HG02588 (cell line): ENCODE measurements around the gene TRIM33.
"Not testable (repeated sequence)": the region's sequence is repeated elsewhere in the genome, so short reads cannot be mapped to it uniquely, and the experiment has no call there.

Experiments used
- ATAC-seq: cut with Tn5 transposase; IDR thresholded peaks from one replicate; pipeline ENCODE4 v1.9.1; 2021; ENCODE audit warnings: mild to moderate bottlenecking, moderate library complexity; ENCODE audit not compliant: unreplicated experiment

Gene TRIM33

DNA sequence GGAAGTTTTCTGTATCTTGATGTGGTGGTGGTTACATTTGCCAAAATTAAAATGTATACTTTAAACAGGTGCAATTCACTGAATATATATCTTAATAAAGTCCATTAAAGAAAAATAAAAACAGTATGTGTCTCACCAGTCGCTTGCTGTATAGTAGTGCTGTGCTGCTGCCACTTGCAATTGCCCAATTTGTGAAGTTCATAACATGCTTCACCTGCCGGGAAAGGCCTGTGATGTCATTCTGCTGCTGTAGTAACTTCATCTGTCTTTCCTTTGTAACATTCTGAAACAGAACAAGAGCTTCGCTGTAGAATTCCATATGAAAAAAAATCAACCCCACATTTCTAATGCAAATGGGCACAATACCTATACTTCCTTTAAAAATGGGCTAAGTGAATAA, 83.4 kb downstream of the TRIM33 start:
- ATAC-seq: no peak

DNA sequence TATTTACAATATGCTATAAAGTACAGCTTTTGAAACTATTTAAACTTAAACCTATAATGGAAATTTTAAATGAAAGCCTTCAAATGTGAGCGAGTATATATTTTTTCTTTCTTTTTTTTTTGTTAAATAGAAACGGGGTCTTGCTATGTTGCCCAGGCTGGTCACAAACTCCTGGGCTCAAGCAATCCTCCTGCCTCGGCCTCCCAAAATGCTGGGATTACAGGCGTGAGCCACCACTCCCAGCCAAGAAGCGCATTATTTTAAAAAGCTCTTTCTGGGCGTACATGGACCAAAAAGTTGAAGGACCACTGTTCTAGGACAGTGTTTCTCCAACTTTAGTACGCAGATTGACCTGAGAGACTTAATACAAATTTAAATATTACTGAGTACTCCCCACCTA, 87.5 kb downstream of the TRIM33 start:
- ATAC-seq: no peak

DNA sequence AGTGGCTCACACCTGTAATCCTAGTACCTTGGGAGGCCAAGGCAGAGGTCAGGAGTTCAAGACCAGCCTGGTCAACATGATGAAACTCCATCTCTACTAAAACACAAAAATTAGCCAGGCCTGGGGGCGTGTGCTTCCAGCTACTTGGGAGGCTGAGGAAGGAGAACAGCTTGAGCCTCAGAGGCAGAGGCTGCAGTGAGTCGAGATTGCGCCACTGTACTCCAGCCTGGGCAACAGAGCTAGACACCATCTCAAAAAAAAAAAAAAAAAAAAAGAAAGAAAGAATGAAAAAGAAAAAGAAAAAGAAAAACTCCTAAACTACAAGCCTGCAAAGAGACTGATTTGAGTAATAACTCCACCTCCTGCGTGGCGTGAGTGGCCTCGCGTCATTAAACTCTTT, 92.1 kb downstream of the TRIM33 start:
- ATAC-seq: not testable (repeated sequence)

DNA sequence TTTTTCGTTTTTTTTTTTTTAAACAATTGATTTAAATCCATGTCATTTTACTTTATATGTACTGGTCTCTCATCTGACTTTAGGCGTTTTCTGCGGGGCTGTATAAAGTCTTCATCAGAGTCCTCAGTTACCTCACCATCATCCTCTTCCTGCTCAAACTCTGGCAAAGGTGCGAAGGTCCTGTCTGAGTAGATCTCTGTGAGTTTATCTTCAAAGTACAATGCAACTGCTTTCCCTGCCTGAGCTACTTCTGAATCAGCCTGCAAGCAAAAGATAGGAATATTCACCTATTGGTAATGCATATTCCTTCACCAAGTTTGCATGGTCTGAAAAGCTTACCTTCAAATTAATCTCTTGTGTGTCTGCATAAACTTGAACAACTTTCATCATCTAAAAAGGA, 113.4 kb downstream of the TRIM33 start:
- ATAC-seq: no peak

DNA sequence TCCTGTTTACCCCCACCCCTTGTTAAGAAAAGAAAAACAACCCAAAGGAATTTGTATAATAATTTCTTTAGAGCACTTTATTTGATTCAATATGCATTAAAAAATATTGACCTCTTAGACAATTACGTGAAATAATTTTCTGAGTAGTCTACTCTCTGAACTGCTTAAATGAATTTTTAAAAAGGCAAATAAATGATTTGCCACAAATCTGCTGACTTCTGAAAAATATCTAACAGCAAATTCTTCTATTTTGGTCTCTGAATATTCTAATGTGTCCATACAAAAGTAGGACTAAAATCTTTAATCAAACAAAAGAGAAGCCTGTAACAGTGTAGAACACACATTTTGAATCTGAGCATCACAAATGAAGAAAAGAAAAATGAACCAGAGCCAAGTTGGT, 115.1 kb downstream of the TRIM33 start:
- ATAC-seq: no peak

DNA sequence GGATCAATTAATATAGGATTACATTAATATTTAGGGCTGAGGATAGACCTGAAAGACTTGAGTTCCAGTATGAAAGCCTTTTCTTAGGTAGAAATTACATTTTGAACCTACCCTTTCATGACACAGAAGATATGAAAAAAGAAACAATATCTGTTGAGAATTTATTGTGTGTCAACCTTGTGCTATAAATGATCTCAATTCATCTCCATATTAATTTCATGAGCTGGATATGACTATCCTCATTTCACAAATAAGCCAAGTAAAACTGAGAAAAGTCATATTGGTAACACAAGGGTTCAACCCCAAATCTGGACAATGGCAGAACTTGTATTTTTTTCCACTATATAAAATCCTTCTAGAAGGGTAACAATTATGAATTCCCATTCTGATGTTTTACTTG, 120.0 kb downstream of the TRIM33 start:
- ATAC-seq: no peak

DNA sequence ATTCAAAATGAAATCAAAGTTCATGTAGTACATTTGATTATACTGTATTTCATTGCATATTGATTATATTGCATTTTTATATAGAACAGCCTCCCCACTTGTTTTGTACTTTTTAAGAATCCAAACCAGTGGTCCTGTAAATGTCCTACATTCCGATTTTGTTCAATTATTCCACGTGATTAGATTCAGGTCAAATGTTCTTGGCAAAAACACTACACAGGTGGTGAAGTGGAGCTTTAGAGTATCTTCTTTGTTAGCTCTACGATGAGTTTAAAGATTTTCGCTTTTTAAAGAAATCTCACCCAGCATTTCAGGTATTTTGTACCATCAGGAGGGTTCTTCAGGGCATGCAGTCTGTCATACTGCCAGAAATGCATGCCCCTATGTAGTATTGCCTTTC, 120.6 kb downstream of the TRIM33 start:
- no peak for ATAC-seq

DNA sequence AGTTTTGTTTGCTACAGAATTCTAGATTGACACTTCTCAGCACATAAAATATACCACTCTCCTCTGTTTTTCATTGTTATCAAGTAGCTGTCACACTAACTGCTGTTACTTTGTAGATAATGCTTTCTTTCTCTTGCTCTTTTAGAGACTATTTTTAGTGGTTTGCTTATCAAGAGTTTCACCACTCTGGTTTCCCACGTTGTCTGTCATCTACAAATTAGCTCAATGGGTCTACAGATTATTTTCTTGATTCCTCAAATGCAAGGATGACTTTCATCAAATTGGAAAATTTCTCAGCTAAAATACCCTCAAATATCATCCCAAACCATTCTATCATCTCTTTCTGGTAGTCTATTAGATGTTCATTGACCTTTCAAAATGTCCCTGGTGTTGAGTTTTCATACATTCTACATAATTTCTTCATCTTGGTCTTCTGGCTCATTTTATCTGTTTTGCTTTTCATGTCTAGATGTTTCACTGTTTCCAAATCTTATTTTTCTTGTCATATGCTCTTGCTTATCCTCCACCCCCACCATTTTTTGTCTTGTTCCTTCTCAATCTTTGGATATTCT, 122.5 kb downstream of the TRIM33 start:
- ATAC-seq: no peak

DNA sequence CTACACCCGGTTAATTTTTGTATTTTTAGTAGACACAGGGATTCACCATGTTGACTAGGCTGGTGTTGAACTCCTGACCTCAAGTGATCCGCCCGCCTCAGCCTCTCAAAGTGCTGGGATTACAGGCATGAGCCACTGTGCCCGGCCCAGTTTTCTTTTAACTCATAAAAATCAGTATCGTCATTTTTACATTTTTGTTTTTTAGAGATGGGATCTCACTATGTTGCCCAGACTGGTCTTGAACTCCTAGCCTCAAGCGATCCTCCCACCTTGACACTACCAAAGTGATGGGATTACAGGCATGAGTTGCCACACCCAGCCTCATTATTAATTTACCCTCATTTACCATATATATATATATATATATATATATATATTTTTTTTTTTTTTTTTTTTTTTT, 123.4 kb downstream of the TRIM33 start:
- ATAC-seq: not testable (repeated sequence)

DNA sequence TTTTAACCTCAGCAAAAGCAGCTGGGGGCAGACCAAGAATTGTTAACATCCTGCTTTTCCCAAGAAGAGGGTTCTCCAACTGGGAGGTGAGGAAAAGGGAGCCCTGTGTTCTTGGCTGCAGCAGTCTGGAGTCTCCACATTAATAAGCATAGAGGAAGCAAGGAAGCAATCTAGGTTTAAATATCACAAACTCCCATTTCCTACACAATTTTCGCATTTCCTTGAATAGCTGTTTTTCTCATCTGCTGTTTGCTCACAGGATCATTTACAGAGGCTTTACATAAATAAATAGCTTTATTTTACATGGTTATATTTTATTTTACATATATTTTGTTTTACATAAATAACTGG, 124.0 kb downstream of the TRIM33 start:
- no peak for ATAC-seq

DNA sequence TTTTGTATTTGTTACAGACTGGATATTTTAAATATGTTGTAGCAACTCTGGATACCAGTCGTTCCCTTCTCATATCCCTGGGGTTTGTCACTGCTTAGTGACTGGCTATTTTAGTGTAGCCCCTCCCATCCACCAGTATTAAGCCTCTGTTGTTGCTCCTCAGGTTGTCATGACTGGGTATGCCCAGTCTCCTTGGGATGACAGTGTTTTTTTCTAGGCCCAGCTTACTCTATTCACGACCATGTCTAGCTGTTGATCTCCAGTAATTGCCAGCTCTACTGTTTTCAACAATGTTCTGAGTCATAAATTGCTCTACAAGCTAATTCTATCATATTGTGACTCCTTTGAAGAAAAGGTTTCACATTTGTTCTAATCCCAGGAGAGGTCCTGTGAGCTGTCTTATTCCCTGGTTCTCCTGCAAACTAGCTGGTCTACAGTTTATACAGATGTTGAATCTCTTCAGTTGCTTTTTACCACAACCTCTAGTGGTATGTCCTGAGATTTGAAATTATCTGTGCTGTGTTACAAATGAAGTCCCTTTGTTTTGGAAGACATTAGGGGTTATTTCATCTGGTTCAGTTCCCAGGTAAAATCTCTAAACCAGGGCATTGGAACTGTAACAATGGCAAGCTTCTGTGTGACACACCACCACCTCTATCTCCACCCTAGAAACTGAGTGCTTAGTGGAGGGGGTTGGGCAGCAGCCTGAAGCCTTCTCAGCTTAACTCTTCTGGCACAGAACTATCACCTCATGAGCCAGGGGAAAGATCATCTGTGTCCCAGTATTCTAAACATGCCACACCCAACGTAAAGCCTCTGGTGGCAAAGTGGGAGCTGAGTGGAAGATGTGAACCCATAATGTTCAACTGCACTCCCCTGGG, 124.6 kb downstream of the TRIM33 start:
- no peak for ATAC-seq

DNA sequence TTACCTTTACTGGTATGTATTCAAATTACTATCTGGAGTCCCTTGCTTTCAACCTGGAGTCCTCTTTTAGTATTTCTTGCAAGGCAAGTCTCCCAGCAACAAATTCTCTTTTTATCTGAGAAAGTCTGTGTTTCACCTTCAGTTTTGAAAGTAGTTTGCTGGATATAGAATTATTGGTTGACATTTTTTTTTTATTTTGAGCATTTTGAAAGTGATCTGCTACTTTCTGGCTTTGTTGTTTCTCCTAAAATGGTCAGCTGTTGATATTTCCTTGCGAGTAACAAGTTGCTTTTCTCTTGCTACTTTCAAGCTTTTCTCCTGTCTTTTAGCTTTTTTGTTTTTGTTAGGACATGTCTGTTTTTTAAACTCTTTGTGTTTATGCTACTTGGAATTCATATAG, 126.1 kb downstream of the TRIM33 start:
- ATAC-seq: no peak

DNA sequence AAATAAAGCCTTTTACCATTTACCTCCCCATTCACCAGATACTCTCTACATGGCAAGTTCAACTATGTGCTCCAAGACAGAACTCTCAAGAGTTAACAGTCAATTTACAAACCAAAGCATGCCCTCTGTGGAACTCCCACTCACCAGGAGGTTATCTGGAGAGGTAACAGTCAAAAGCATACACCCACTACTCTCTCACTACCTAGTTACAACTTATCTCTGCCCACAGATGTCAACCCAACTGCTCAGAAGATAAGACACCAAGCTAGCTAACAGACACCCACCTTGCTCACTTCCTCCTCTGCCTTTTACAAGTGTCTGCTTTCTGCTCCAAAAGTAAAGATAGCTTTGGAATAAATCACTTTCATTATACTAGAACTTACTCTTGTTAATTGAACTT, 131.0 kb downstream of the TRIM33 start:
- ATAC-seq: no peak

DNA sequence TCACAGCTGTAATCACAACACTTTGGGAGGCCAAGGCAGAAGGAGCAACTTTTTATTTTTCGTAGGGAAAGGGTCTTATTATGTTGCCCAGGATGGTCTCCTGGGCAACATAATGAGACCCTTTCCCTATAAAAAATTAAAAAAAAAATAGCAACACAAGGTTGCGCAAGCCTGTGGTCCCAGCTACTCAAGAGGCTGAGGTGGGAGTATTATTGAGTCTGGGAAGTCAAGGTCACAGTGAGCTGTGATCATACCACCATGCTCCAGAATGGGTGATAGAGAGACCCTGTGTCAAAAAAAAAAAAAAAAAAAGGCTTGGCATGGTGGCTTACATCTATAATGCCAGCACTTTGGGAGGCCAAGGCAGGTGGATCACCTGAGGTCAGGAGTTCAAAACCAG, 131.6 kb downstream of the TRIM33 start:
- ATAC-seq: no peak

DNA sequence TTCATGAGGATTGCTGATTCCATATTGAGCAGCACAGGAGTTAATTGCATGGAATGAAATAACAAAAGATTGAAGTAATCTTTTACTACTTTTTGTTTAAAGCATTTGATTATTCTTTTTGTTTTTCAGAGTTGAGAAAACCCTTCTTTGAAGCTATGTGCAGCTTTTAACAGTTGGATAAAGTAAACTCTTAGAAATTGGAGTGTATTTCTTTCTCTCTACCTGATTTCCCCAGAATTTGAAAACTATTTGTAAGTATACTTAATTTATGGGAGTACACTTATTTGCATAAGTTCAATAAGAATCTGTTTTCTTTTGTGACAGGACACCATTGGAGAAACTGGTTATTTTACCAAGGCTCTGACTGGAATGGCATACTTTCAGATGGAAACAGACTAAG, 133.6 kb downstream of the TRIM33 start:
- no peak for ATAC-seq

DNA sequence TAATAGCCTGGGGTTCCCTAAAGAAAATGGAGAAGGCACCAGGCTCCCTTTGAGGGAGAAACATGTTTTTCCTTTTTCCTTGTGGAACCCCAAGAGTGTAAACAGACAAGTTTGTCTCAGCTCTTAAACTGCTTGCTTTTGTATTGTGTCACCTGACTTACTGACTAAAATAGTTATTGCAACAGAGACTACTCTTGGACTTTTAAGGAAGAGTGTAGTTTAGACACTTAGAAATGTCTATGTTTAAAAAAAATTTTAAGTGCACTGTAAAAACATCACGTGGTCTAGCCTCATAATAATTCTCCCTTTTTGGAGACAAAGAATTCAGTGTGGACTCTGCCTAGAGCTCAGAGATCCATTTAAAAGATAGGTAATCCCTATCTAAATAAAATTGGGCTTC, 141.1 kb downstream of the TRIM33 start:
- ATAC-seq: no peak

DNA sequence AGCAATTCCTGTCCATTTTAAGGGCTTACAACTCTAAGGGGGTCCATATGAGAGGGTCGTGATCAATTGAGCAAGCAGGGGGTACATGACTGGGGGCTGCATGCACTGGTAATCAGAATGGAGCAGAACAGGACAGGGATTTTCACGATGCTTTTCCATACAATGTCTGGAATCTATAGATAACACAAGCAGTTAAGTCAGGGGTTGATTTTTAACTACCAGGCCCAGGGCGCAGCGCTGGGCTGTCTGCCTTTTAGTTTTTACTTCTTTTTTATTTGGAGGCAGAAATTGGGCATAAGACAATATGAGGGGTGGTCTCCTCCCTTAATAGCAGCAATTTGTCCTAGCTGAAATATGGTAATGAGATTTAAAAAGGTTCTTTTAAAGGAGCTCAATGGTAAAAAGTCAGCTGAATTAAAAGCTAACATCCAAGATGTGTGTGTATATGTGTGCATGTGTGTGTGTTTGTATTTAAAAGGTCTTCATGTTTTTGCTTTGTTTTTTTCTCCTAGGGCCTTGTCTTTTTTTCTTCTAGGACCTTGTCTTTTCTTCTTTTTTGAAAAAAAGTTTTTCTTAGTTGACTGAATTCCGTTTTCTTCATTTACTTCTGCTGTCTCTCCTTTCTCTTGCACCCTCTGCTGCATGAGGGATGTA, 141.6 kb downstream of the TRIM33 start:
- ATAC-seq: not testable (repeated sequence)

DNA sequence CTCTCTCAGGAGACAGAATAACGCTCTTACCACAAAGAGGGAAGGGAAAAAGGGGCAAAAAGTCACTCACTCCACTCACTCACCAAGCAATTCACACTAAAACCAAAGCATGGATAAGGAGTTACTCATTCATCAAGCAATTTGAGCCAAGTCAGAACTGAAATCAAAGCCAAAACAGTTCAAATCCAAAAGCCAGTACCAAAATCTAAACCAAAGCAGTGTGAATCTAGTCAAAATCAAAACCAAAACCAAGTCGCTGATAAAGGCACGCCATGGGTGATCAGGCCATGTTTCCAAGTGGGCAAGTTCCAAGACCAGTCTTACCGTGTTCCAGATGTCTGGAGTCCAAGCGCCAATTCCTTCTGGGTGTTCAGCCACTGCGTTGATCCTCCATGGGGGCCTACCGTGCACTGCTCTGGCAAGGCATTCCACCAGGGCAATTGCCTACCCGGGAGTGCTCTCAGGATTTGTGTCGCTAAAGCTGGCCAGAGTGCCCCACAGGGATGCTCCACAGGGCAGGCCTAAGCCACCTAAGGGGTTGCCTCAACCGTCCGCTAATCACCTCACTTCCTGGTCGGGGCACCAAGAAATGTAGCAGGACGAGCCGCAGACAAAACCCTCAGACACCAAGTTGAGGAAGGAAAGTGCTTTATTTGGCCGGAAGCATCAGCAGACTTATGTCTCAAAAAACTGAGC, 142.3 kb downstream of the TRIM33 start:
- no peak for ATAC-seq

DNA sequence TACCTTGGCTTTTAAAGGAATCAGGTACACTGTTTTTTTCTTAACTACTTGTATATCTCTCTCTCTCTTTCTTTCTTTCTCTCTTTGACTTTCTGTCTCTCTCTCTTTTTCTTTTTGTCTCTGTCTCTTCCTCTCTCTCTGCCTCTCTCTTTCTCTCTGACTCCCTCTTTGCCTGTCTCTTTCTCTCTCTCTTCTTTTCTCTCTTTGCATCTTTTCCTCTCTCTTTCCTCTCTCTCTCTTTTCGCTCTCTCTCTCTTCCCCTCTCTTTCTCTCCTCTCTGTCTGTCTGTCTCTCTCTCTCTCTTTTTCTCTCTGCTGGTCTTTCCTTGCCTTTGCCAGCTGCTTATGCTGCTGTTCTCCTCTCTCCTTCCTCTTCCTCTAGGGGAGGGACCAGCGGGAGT, 143.2 kb downstream of the TRIM33 start:
- no peak for ATAC-seq

DNA sequence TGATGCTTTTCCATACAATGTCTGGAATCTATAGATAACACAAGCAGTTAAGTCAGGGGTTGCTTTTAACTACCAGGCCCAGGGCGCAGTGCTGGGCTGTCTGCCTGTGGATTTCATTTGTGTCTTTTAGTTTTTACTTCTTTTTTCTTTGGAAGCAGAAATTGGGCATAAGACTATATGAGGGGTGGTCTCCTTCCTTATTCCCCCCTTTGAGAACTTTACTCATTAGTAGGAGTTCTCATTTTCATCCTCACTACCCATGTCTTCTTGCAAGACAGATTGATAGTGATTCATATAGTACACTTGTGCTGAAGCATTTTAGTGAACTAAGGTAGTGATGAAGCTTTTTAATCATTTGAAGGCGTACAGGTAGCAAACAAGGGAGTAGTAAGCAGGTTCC, 147.8 kb downstream of the TRIM33 start:
- ATAC-seq: not testable (repeated sequence)

DNA sequence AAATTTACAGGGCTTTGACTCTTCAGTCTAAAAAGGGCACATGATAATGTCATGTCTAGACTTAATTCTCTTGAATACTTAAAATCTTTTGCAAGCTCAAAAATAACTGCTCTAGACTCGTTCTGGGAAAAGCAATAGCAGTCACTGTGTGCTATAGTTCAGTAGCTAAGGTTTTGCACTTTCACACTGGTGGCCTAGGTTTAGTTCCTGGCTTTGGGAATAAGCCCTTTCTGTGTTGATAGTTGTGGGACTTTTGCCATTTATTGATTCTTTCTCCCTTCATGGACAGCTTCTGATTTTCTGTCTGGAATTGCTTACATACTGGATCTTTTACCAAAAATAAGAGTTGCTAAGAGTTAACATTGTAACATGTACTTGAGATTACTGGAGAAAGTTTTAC, 151.2 kb downstream of the TRIM33 start:
- no peak for ATAC-seq

DNA sequence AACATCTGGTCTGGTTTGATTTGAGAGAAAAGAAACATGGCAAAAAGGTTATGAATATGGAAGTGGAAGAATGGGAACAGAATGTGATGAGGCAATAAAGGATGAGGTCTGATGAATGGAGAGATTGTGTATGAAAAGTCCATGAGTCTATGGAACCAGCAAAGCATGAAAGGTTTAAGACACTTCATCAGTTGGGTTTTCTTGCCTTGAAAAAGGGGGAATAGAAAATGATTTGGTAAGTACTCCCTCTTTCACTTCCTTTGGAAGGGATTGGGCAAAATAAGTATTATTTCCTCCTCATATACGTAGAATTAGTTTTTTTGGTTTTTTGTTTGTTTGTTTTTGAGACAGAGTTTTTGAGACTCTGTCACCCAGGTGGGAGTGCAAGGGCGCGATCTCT, 155.8 kb downstream of the TRIM33 start:
- no peak for ATAC-seq
